AG10803 (cell line): ENCODE data around the gene CABP1.

Experiments used
- DNase-seq: peaks from one replicate; pipeline ENCODE4 v3.0.0; 2010; ENCODE audit warnings: low read depth
- H3K4me3 ChIP-seq: 2 replicates; pipeline ENCODE4 v1.5.1; 2011; ENCODE audit warnings: mild to moderate bottlenecking, low read length, control low read depth
- TF ChIP-seq, protein P1 (sequence below): conservative IDR thresholded peaks from 2 replicates; pipeline ENCODE4 v1.5.1; 2011; ENCODE audit warnings: mild to moderate bottlenecking, low read length, control low read depth, inconsistent platforms

CABP1 gene

DNA sequence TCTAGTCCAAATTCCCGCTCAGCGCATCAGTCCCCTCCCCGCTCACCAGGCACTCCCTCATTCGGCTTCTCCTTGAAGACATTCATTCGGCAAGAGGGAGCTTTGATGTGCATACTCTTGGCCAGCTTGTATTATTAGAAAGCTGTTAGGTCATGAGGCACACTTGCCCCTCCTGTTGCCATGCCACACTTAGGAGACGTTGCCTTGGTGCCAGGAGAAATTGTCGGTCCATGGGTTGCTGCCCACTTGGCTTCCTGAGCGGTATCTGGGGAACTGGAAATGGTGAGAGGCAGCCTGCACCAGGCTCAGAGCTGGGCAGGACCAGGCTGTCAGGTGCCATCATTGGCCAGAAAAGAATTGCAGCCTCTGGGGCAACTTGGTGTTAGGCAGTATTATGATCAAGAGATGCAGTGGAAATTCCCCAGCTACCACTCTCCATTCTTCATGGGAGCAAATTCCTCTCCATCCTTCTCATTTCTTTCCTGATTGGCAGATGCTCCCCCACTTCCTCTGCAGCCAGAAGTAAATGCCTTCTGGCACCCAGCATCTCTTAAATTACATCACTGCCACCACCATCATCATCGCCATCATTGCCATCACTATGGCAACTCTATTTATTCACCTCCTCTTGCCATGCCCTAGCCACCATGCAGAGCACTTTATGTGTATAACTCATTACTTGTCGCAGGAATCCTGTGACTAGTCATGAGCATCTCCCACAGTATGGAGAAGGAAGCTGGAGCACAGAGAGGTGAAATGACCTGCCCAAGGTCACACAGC lies 12.4 kb downstream of the CABP1 start:
- no peak for DNase-seq

DNA sequence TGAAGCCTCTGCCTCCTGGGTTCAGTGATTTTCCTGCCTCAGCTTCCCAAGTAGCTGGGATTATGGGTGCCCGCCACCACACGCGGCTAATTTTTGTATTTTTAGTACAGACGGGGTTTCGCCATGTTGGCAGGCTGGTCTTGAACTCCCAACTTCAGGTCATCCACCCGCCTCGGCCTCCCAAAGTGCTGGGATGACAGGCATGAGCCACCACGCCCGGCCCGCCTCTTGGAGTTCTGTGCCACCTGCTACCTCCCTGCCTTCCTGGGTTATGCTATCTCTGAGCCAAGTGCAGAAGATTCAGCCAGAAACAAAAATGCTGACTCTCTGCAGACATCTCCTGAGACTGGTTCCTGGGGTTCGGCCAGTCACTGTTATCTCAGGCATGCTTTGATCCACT lies 13.2 kb downstream of the CABP1 start:
- H3K4me3 ChIP-seq = no peak overlapping the region
- TF ChIP-seq, protein P1, sequence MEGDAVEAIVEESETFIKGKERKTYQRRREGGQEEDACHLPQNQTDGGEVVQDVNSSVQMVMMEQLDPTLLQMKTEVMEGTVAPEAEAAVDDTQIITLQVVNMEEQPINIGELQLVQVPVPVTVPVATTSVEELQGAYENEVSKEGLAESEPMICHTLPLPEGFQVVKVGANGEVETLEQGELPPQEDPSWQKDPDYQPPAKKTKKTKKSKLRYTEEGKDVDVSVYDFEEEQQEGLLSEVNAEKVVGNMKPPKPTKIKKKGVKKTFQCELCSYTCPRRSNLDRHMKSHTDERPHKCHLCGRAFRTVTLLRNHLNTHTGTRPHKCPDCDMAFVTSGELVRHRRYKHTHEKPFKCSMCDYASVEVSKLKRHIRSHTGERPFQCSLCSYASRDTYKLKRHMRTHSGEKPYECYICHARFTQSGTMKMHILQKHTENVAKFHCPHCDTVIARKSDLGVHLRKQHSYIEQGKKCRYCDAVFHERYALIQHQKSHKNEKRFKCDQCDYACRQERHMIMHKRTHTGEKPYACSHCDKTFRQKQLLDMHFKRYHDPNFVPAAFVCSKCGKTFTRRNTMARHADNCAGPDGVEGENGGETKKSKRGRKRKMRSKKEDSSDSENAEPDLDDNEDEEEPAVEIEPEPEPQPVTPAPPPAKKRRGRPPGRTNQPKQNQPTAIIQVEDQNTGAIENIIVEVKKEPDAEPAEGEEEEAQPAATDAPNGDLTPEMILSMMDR = no peak
- DNase-seq = no peak

More for the DNA sequence above, 12.4 kb downstream of the CABP1 start:
- TF ChIP-seq, protein P1 = no peak
- H3K4me3 ChIP-seq = no peak overlapping the region

DNA sequence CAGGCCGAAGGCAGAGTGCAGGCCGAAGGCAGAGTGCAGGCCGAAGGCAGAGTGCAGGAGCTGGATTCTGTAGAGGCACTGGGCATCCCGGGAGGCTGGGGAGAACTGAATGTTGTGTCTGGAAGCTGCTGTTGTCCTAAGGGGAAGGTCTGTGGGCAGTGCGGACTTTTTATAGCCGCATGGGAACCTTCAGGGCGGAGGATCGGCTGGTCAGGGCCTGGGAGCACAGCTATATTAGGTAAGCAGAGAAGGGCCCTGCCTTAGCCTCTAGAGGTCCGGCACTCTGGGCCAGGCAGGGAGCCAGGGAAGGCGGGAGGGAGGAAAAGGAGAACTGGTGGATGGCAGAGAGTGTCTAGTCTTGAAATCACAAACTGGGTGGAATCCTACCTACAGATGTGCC lies 14.2 kb downstream of the CABP1 start:
- TF ChIP-seq, protein P1 = no peak

DNA sequence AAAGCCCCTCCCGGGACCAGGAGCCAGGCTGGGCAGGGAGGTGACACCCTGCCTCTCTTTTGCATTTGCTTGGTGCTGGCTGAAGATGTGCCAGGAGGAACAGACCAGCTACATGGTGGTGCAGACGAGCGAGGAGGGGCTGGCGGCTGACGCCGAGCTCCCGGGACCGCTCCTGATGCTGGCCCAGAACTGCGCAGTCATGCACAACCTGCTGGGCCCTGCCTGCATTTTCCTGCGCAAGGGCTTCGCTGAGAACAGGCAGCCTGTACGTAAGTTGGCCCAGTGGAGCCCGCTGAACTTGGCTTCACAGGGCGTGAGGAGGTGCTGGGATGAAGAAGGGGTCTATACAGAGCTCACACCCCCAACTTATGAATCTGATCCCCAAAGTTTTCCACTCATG lies 15.6 kb downstream of the CABP1 start:
- DNase-seq = no peak
- TF ChIP-seq, protein P1 = no peak
- H3K4me3 ChIP-seq = no peak overlapping the region

More for the DNA sequence above, 14.2 kb downstream of the CABP1 start:
- H3K4me3 ChIP-seq = no peak overlapping the region
- DNase-seq = no peak

DNA sequence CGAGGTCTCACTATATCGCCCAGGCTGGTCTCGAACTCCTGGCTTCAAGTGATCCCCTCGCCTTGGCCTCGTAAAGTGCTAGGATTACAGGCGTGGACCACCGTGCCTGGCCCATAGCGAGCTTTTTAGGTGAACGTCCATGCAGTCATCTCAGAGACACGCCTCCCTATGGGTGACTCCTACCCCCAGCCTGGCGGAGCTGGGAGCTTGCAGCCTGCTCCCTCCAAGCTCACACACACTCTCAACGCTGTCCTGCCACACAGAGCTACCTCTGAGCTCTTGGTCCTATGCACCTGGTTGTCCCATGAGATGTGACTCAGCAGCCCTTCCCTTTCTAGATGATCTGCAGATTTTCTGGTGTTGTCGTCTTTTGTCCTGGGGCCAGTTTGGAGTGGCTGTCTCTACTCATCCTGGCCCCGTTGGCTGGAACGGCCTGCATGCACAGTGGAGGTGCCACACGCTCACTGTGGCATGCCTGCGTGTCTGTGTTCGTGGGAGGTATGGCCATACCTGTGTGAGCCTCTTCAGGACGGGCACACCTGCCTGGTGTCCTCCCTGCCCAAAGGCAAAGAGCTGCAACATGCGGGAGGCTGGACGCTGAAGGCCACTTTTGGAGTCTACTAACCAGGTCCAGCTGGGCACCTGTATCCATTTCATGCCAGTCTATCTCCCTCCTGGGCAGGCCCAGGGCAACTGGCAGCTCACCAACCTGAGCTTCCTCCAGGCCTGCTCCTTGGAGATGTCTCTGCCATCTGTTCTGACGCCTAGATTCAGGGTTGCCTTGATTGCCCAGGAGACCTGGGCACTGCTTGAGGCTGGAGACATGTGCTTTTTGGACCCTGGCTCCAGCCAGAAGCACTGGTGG lies 18.1 kb downstream of the CABP1 start:
- no peak for DNase-seq
- H3K4me3 ChIP-seq = no peak overlapping the region
- TF ChIP-seq, protein P1 = no peak

DNA sequence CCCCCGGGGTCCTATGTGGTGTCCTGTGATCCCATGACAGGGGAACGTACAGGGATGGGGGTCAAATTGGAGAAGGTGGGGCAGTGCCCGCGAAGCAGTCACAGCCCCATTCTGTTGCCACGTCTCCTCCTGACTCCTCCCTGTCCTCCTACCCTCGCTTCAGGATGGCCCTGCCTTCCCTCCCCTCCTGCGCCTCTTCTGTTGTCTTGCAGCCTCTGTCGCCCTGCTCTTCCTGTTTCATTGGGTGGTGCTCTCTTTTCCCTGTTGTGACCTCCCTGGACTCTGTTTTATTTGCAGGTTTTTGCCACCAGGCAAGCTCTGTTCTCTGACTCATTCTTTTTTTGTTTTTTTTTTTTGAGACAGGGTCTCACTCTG lies 18.7 kb downstream of the CABP1 start:
- DNase-seq = no peak
- TF ChIP-seq, protein P1 = no peak
- no peak overlapping the region for H3K4me3 ChIP-seq
